ENCODE data around the gene SIRT3.

GRCh38 chr11:272195-272930 is 36.2 kb upstream of the SIRT3 start:
- TF ChIP-seq SUZ12 (IDR thresholded peaks at IDR 0.05) = no peak
- no peak for TF ChIP-seq SP1 (IDR thresholded peaks at IDR 0.05)
- no peak for TF ChIP-seq TARDBP (IDR thresholded peaks at IDR 0.05)
- TF ChIP-seq FOXA1 (IDR thresholded peaks at IDR 0.05) = no peak

Measured in HEK293T (cell line).